Tibial nerve (tissue), 4 donors: ENCODE measurements around the gene FCAMR. TPM values are rescaled to one million over a fixed set of nuclear protein-coding genes. Genes with fewer than 3 reads are reported as not detected.
A peak's percentile ranks its signal among the peaks of the same experiment; 100 is the strongest.

ENCODE experiments used
- DNase-seq, 2 donors: peaks; one replicate each; pipeline ENCODE4 v3.0.0-alpha.2; 2019; ENCODE audit warnings: low spot score in 2 of 2
- H3K27ac ChIP-seq, 4 donors: fragments of 200-600 bp; sonication (generic) in 3 of 4; one replicate each; pipeline ENCODE4 v1.5.1; 2017 to 2019; ENCODE audit warnings: mild to moderate bottlenecking in 1 of 4
- H3K27me3 ChIP-seq, 2 donors: fragments of 200-600 bp; sonication (generic) in 1 of 2; one replicate each; pipeline versions ENCODE4 v1.5.1 to v1.6.0; 2017 to 2019
- H3K36me3 ChIP-seq, 3 donors: fragments of 200-600 bp; sonication (generic); one replicate each; pipeline ENCODE4 v1.5.1; 2018 to 2019
- H3K4me1 ChIP-seq, 4 donors: fragments of 200-600 bp; sonication (generic) in 3 of 4; one replicate each; pipeline ENCODE4 v1.5.1; 2017 to 2019
- H3K4me3 ChIP-seq, 4 donors: fragments of 200-600 bp; sonication (generic) in 3 of 4; one replicate each; pipeline ENCODE4 v1.5.1; 2017 to 2019; ENCODE audit warnings: mild to moderate bottlenecking in 1 of 4, moderate library complexity in 1 of 4
- H3K9me3 ChIP-seq, 4 donors: fragments of 200-600 bp; sonication (generic) in 3 of 4; one replicate each; pipeline ENCODE4 v1.5.1; 2017 to 2019
- CTCF ChIP-seq, 5 experiments: fragments of 200-600 bp in 3 of 5; fragments of 450-650 bp in 2 of 5; sonication (generic) in 3 of 5; IDR thresholded peaks; one replicate each; pipeline ENCODE4 v1.5.1; 2016 to 2019; ENCODE audit warnings: antibody characterized with exemption in 5 of 5, mild to moderate bottlenecking in 3 of 5, moderate library complexity in 2 of 5
- EP300 ChIP-seq, 2 donors: sonication (generic); formaldehyde crosslinking; IDR thresholded peaks; one replicate each; pipeline ENCODE4 v1.6.1; 2017; ENCODE audit warnings: antibody characterized with exemption in 2 of 2, mild to moderate bottlenecking in 1 of 2
- POLR2A ChIP-seq, 2 donors: fragments of 450-650 bp; IDR thresholded peaks; one replicate each; pipeline ENCODE4 v1.6.1; 2017; ENCODE audit warnings: antibody characterized with exemption in 2 of 2, mild to moderate bottlenecking in 2 of 2, moderate library complexity in 2 of 2
- WGBS, 2 donors: methylation state at CpG; one replicate each; pipeline ENCODE4 v1.1.5; 2018; 5-methylcytosine and 5-hydroxymethylcytosine counted together
- total RNA-seq, 4 donors: library from RNA; depleted of rRNA; stranded (reverse); fragments of >200 nt; gene quantifications; one replicate each; pipeline ENCODE4 v1.1.0, GENCODE V29; 2016

FCAMR gene
- total RNA-seq, 4 donors from 2014 or later, result not detected

- DNase-seq, result no peak
- Histone ChIP-seq H3K9me3 (no peaks in the 10 kb centered on the region), H3K4me1 (peaks cover 0 to 3% (median 0%) of the 10 kb centered on the region in 4 donors), H3K27me3 (no peaks in the 10 kb centered on the region), H3K4me3 (peak within 1 kb of the TSS in 1 of 4 donors; percentile 1), H3K36me3 (no peaks in the 10 kb centered on the region), H3K27ac (peak within 1 kb of the TSS in 1 of 4 donors; percentile 7)
- WGBS, 2 donors, result 58 to 60% methylated on average over 7 of the region's 7 CpGs
- TF ChIP-seq CTCF (IDR thresholded peaks at IDR 0.05), result no peak
- no peak for TF ChIP-seq EP300 (IDR thresholded peaks at IDR 0.05)
- no peak for TF ChIP-seq POLR2A (IDR thresholded peaks at IDR 0.05)
These were observed 24.0 kb downstream of the FCAMR start, which contains the start of gene PIGR for GRCh38 chr1:206946261-206946660. TSS of gene PIGR (minus strand) at chr1:206946466. CDS start at chr1:206940531, 5,935 bp downstream.

- H3K9me3 ChIP-seq, result no peaks in the 10 kb centered on the region
- no peak overlapping the region for H3K4me3 ChIP-seq
- H3K27ac ChIP-seq, result peak overlapping the region in 1 of 4 donors; percentile 7
- no peak for DNase-seq
- H3K4me1 ChIP-seq, result peaks cover 0 to 3% (median 0%) of the 10 kb centered on the region in 4 donors
- TF ChIP-seq CTCF (IDR thresholded peaks at IDR 0.05) (no peak), POLR2A (IDR thresholded peaks at IDR 0.05) (no peak)
- H3K36me3 ChIP-seq, result no peaks in the 10 kb centered on the region
- WGBS, 2 donors, result 96 to 98% methylated on average over 4 of the region's 4 CpGs
- H3K27me3 ChIP-seq, result no peaks in the 10 kb centered on the region
These were observed 24.5 kb downstream of the FCAMR start for GRCh38 chr1:206945779-206946178.

- no peak overlapping the region for H3K27ac ChIP-seq
- H3K9me3 ChIP-seq, result no peaks in the 10 kb centered on the region
- H3K4me1 ChIP-seq, result peaks cover 0 to 3% (median 0%) of the 10 kb centered on the region in 4 donors
- no peak for TF ChIP-seq EP300 (IDR thresholded peaks at IDR 0.05)
- TF ChIP-seq POLR2A (IDR thresholded peaks at IDR 0.05), result no peak
- TF ChIP-seq CTCF (IDR thresholded peaks at IDR 0.05), result no peak
- H3K27me3 ChIP-seq, result no peaks in the 10 kb centered on the region
- 66 to 88% methylated on average over 5 of the region's 5 CpGs for WGBS, 2 donors
- H3K36me3 ChIP-seq, result no peaks in the 10 kb centered on the region
- H3K4me3 ChIP-seq, result no peak overlapping the region
- DNase-seq, result no peak
These were observed 25.6 kb downstream of the FCAMR start for GRCh38 chr1:206944703-206945102.

DNA sequence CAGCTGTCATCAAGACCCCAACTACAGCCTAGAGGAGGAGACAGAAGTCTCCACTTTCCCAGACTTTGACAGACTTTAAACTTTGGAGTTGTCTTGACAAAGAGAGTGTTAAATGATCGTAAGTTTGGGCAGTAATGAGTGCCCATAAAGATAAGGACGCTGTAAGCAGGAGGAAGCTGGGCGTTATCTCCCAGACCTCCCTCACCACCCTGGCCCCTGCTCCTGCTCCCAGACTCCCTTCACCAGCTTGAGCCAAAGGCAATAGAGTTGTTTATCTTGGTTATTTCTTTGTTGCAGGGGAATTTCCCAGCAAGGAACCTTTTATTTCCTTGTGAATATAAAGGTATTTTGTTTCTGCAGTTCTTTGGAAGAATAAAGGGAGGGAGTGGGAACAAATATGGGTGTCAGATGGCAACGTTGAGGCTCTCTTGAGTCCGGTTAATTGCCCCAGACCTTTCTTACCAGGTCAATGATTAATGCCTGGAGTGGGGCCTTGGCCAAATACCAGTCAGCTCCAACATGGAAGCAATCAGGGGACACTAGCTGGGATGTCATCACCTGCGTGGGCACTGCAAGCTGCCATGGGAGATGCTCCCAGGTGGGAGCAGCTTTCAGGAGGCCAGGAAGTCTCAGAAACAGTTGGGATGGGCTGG, 28.4 kb downstream of the FCAMR start:
- TF ChIP-seq EP300 (IDR thresholded peaks at IDR 0.05) (no peak), CTCF (IDR thresholded peaks at IDR 0.05) (no peak), POLR2A (IDR thresholded peaks at IDR 0.05) (no peak)
- DNase-seq, result no peak
- Histone ChIP-seq H3K36me3 (no peaks in the 10 kb centered on the region), H3K27ac (no peak overlapping the region), H3K27me3 (no peaks in the 10 kb centered on the region), H3K4me3 (no peak overlapping the region), H3K4me1 (no peaks in the 10 kb centered on the region), H3K9me3 (no peaks in the 10 kb centered on the region)
- WGBS, 2 donors, result 31 to 38% methylated on average over 5 to 6 of the region's 6 CpGs

- no peak for TF ChIP-seq EP300 (IDR thresholded peaks at IDR 0.05)
- TF ChIP-seq CTCF (IDR thresholded peaks at IDR 0.05), result no peak
- no peak for TF ChIP-seq POLR2A (IDR thresholded peaks at IDR 0.05)
- no peaks in the 10 kb centered on the region for H3K9me3 ChIP-seq
- no peak for DNase-seq
- no peak overlapping the region for H3K27ac ChIP-seq
- no peak overlapping the region for H3K4me3 ChIP-seq
- no peaks in the 10 kb centered on the region for H3K36me3 ChIP-seq
- H3K27me3 ChIP-seq, result no peaks in the 10 kb centered on the region
- 86 to 88% methylated on average over 3 of the region's 3 CpGs for WGBS, 2 donors
- no peaks in the 10 kb centered on the region for H3K4me1 ChIP-seq
These were observed 29.7 kb downstream of the FCAMR start for GRCh38 chr1:206940588-206940936.
